ENCODE data around the gene CCDC12.

CCDC12 gene

GRCh38 chr3:46947981-46948791 is 28.4 kb downstream of the CCDC12 start:
- TF ChIP-seq CTCF (IDR thresholded peaks at IDR 0.05; ENCODE audit: insufficient read depth, low read length, missing control alignments), result no peak
- DNase-seq (ENCODE audit: low read depth, low spot score), result no peak

GRCh38 chr3:46947546-46947901 is 29.0 kb downstream of the CCDC12 start:
- H3K4me3 ChIP-seq (ENCODE audit: low read depth, low read length), result no peak overlapping the region
- no peak for DNase-seq (ENCODE audit: low read depth, low spot score)
- POLR2A ChIA-PET, result interaction anchor here (1.0 to 1.4 kb wide), 2 partner anchors 12 to 23 kb away, joined by 3 read pairs; no protein-coding TSS in a partner anchor
- no peak for TF ChIP-seq CTCF (IDR thresholded peaks at IDR 0.05; ENCODE audit: insufficient read depth, low read length, missing control alignments)
- CTCF ChIA-PET, result interaction anchor here (1.3 to 6.3 kb wide), 3 partner anchors 12 to 38 kb away, joined by 4 to 59 read pairs (median 5); no protein-coding TSS in a partner anchor

More at GRCh38 chr3:46947981-46948791, 28.4 kb downstream of the CCDC12 start:
- CTCF ChIA-PET, result interaction anchor here (1.4 to 6.3 kb wide), 2 partner anchors 13 to 38 kb away, joined by 5 to 59 read pairs; no protein-coding TSS in a partner anchor
- no peak overlapping the region for H3K4me3 ChIP-seq (ENCODE audit: low read depth, low read length)
- POLR2A ChIA-PET, result interaction anchor here (1.4 kb wide), 1 partner anchor 13 kb away, joined by 3 read pairs; no protein-coding TSS in a partner anchor

GRCh38 chr3:46946856-46947545 is 29.5 kb downstream of the CCDC12 start:
- DNase-seq (ENCODE audit: low read depth, low spot score), result no peak
- POLR2A ChIA-PET, result interaction anchor here (1.0 to 1.4 kb wide), 2 partner anchors 11 to 24 kb away, joined by 3 read pairs; no protein-coding TSS in a partner anchor

GRCh38 chr3:46946416-46946815 is 30.1 kb downstream of the CCDC12 start:
- H3K4me3 ChIP-seq (ENCODE audit: low read depth, low read length), result no peak overlapping the region
- no peak for TF ChIP-seq CTCF (IDR thresholded peaks at IDR 0.05; ENCODE audit: insufficient read depth, low read length, missing control alignments)
- CTCF ChIA-PET, result interaction anchor here (1.1 to 6.3 kb wide), 4 partner anchors 11 to 37 kb away, joined by 4 to 59 read pairs (median 4); no protein-coding TSS in a partner anchor
- DNase-seq (ENCODE audit: low read depth, low spot score), result no peak
- POLR2A ChIA-PET, result no interaction called here

More at GRCh38 chr3:46946856-46947545, 29.5 kb downstream of the CCDC12 start:
- TF ChIP-seq CTCF (IDR thresholded peaks at IDR 0.05; ENCODE audit: insufficient read depth, low read length, missing control alignments), result no peak
- CTCF ChIA-PET, result interaction anchor here (1.3 to 6.3 kb wide), 3 partner anchors 12 to 37 kb away, joined by 4 to 59 read pairs (median 5); no protein-coding TSS in a partner anchor
- no peak overlapping the region for H3K4me3 ChIP-seq (ENCODE audit: low read depth, low read length)

DNA sequence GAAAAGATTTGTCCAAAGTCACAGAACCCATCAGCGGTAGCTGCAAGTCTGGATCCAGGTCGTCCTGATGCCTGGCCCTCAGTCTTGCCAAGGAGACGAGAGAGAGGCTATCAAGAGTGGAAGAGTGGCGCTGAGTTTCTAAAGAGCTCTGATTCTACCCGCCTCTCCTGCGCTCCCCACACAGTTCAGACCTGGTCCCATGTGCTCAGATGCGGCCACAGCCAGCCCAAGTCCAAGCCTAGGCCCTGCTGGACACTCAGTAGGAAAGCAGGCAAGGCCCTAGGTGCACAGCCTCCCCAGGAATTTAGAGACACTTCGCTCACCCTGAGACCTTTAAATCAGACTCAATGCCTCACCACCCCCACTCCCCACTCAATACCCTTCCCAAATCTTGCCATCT is 32.4 kb downstream of the CCDC12 start:
- TF ChIP-seq CTCF (IDR thresholded peaks at IDR 0.05; ENCODE audit: insufficient read depth, low read length, missing control alignments), result no peak
- CTCF ChIA-PET, result interaction anchor here (0.6 to 6.3 kb wide), 2 partner anchors 9 to 21 kb away, joined by 3 to 59 read pairs; no protein-coding TSS in a partner anchor
- POLR2A ChIA-PET, result no interaction called here
- DNase-seq (ENCODE audit: low read depth, low spot score), result no peak
- no peak overlapping the region for H3K4me3 ChIP-seq (ENCODE audit: low read depth, low read length)
